ENCODE data around the gene GMPR2. TPM values are rescaled to one million over a fixed set of nuclear protein-coding genes. Genes with fewer than 3 reads are reported as not detected.

The GMPR2 gene
- 118 and 120 TPM in 2 replicates for total RNA-seq

DNA sequence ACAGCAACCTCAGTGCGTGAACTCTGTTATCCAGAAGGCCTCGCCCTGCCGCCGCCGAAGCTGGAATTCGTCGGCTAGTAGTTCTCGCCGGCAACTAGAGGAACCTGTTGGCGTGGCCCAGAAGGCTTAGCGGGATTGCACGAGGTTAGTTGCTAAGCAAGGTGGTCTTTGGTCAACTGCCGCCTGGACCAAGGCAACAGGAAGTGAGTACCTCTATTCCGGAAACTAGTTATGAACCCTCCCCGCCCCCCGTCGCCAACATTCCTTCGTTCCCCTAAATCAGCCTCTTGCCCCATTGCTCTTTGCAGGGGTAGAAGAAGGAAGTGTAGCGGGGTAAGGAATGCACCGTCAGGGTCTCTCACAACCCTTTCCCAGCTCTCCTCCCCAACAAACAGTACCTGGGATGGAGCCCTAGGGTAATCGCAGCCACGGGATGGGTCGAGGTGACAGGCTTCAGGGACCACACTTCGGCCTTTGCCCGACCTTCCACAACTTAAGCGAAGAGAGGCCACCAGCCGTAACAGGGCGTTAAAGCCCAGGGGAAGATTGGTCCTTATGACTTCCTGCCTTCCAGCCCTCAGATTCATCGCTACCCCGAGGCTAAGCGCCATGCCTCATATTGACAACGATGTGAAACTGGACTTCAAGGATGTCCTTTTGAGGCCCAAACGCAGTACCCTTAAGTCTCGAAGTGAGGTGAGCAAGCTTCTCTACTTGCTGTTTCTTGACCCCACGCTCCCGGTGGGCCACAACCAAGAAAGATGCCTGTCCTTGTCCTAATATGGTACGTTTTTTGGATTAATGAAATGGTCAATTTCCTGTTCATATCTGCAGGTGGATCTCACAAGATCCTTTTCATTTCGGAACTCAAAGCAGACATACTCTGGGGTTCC lies at the start of gene GMPR2:
Gene GMPR2 (plus strand): TSS at position 285 of the 893 bp plus-strand sequence. CDS start 325 bp downstream, at position 610.

DNA sequence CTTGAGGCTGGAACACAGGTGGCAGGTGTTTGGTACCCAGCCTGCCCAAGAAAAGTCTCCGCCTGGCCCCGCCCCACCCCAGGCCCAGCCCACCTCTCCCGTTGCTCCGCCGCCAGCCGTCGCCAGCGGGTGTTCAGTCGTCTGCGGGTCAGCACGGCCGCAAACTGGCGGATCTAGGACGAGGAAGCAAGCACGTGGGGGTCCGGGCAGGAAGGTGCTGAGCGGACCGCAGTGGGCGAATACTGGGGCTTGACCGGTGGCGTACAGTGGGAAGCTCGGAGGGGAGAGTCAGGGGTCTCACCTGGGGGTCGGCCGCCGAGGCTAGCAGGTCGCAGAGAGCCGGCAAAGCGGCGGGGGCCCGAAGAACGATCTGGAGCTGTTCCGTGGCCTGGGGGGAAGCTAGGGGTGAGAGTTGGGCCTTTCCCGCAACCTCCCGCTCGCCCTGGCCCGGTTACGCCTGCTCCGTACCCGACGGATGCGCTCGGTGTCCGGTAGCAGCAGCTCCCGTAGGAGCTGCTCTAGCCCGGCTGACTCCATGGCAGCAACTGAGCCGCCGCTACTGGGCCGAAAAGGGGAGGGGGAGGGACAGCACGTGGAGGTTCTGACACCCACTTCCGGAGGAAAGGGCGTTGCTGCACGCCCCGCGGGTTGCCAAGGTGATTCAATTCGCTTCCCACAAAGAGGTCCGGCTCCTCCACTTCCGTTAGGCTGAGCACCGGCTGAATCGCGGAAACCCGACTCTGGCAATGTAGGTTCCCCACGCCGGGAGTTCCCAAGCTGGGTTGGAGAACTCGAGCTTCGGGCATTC lies 44.3 kb upstream of the GMPR2 start, which contains the start of gene IPO4:
Gene IPO4 (minus strand): TSS at position 566 of the 808 bp plus-strand sequence. CDS start 29 bp downstream, at position 537.

DNA sequence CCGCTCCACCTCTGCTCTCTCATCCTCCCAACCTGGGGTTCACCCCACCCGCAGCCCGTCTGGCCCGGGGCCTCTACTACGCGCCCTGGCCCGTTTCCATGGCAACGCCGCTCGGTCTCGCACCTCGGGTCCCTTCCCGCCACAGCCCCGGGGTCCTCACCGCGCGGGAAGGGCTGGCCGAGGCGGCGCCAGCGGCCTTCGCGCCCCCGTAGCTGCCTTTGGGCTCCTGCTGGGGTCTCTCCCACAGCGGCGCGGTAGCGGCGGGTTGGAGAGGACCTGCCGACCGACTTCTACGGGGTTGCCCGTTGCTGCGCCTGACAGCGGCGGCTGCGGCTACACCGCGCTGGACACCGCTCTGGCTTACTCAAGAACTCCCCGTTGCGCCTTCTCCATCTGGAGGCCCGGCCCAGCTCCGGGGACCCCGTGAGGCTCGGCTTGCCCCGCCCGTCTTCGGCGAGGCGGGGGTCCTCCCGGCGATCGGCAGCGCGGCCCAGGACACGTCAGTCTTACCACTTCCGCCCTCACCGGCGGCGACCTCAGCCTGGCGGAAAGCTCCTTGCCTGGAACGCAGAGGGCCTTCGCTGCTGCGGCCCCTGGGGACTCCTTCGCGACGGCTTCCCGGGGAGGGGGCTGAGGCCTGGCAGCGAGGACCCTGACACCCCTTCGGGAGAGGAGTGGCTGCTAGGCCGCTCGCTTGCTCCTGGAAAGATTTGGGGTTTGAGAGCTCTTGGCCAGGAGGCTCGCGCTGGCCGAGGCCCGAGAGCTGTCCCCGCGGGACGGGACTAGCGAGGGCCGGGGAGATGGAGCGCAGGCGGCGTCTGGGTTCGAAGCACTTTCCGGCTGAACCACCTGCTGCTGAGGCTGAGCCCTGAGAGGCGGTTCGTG lies 37.3 kb upstream of the GMPR2 start, which contains the start of gene TM9SF1:
Gene TM9SF1 (minus strand): TSS at position 256 of the 885 bp plus-strand sequence. CDS start 422 bp downstream, outside the sequence.

DNA sequence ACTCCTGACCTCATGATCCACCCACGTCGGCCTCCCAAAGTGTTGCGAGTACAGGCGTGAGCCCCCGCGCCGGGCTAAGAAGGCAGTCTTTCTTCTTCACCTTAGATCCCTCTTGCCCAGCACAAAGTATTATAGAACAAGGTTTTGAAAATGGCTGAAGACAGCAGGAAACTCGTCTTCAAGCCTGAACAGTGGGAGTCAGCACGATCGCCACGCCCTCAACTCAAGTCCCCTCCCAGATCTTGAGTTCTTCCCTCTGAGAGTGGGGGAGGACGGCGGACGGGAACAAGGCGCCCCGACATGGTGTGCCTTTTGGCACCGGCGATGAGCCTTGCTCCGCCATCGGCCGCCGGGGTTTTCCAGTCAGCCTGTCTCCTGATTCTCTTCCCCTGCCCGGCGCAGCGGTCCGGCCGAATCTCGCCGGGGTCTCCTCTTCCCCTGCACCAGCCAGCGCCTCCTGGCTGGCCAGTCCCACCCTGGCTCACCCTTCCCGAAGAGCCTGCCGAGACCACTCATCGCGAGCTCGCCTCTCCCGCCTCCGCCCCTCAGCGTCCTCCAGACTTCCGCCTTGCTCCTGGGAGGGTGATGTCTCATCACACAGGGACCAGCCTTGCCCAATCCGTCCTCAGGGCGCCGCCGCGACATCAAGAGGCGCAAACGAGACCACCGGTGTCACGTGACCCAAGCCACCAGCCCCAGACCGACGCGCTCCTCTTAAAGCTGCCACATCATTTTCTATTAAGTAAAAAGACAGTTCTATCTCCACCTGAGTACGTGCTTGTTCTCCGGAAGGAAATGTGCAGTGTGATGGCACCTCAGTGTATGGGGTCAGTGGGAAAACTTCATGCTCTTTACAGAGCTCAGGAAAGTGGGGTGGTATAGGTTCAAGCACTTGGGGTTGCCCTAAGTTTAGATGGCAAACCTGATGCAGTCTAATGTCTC lies 19.5 kb upstream of the GMPR2 start, which contains the start of gene CHMP4A:
Gene CHMP4A (minus strand): TSS at position 565 of the 942 bp plus-strand sequence. CDS start 49 bp downstream, at position 516.

DNA sequence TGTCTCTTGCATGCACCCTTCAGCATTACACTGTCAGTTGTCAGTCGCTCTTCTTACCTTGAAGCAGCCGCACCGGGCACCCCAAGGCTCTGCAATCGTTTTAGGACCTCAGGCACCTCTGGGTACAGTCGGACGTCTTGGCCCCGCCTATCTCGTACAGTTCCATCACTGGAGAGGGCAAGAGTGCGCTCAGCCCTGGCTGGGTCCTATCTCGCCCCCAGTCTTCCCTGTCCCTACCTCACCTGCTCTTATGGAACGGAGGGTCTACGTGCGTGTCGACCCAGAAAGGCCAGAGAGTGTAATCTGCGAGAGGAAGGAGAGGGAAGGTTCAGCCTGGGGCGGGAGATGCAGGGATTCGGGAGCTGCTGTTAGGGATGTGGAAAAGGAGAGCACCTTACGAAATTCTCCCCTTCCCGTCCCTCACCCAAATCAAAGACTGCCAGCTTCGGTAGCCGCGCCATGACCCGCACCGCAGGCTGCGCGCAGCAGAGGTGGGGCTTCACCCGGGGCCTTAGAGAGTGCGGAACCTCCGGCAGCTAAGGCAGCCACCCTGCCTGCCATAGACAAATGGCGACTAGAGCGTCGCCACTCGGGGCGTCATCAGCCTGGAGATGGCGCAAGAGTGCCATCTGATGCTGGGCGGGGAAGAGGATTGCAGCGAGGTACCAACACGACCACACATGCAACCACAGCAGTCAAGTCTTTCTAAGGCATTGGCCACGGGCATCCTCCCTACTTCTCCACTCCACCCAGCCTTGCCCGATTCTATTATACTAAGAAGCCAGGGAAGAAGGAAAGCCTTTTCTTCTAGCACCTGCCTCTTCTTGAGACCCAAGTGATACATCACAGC lies 17.0 kb upstream of the GMPR2 start, which contains the start of gene MDP1:
Gene MDP1 (minus strand): TSS at position 572 of the 850 bp plus-strand sequence. CDS start 111 bp downstream, at position 461.

DNA sequence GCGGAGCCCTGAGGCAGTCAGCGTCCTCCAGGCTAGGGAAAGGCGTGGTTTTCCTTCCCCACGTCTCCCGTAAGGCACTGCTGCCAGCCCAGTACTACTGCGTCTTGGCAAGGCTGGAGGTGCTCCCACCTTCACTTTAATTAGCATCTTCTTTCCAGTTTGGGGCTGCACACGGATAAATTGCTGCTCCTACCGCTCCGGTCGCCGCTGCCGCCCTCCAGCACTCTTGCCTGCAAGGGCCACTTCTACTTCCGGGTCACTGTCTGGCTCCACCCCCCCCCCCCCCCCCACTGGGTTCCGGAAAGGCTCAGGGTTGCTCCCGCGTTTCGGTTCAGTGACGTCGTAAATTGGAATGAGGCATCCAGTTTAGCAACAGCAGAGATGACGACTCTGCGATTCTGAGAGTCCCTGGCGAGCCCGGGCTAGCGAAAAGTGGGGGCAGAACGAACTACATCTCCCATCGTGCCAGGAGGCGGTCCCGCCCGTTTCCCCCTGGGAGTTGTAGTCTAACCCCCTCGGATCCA lies 546 bp upstream of the GMPR2 start, which contains the start of gene NEDD8:
Gene NEDD8 (minus strand): TSS at position 247 of the 524 bp plus-strand sequence. CDS start 100 bp downstream, at position 147.

DNA sequence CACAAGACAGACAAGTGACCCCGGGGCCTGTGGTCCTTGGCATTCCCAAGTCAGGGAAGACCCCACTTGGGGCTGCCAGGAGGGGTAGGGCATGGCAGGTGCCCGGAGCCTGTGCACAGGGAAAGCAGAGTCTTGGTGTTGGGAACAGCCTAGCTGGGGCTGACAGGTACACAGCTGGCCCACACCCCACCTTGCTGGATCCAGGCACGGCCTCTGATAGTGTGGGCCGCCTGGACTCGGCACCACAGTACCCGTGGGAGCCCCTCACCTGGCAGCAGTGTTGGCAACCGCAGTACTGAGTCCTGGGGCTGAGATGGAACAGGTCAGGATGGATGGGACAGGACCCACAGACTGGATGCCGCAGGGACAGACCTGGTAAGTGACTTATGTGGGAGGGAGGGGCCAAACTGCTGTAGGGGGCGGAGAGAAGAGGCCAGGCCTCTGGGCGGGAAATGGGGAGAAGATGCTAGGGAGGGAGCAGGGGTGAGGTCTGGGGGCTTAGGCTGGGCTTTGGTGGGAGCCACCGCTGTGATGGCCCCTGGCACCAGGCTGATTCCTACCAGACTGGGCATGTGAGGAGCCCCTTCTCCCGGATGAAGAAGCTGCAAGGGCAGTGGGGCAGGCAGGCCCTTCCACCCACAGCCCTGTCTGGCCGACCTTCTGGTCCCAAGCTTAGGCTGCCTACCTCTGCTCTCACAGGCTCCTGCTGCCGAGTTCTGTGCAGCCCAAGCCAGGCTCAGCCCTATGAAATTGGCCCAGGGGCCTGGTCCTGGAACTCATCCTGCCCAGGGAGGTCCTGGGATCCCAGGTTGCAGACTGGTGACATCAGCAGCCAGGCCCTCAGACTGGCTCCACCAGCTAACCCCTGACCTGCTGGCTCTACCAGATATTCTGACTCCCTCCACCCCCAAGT lies 30.3 kb downstream of the GMPR2 start, which contains the start of gene TGM1:
Gene TGM1 (minus strand): TSS at position 357 of the 913 bp plus-strand sequence. CDS start 825 bp downstream, outside the sequence.

DNA sequence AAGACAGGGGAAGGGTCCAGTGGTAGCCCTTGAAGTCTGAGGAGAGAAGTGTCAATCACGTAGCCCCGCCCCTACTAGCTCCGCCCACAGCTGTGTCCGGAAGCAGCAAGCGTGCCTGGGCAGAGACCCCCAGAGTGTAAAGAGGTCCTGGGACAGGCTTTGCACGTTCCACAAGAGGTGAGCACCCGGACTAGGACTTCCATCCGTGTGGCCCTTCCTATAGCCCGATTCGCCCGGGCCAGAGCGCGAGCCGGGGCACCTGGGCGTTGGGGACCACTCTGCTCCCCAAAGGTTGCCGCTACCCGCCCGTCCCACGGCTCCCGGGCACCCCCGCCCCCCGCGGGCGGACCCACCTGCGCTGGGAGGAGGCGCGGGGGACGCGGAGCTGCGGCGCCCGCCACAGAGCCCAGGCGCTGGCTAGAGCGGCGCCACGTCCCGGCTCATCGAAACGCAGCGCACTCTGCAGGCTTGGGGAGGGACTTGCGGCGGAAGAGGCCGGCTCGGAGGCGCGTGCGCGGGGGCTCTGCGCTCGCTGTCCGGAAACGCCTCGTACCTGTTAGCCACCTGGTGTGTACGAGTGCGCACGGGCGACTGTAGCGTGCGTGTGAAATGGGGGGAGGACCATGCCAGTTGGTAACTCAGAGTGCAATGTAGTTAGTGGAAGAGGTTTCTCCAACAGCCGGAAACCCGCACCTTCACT lies 38.6 kb downstream of the GMPR2 start, which contains the start of gene RABGGTA:
Gene RABGGTA (minus strand): TSS at position 464 of the 700 bp plus-strand sequence. CDS start 482 bp downstream, outside the sequence.

Other genes starting within 250 kb of the GMPR2 start
- 21.6 and 26.6 TPM in 2 replicates for gene DHRS4L2, start 244.0 kb upstream of the GMPR2 start, total RNA-seq
- gene CARMIL3, start 180.9 kb upstream of the GMPR2 start, total RNA-seq: under 0.01 and 0.17 TPM in 2 replicates
- gene CPNE6, start 161.4 kb upstream of the GMPR2 start, total RNA-seq: not detected in 2 replicates
- 14.5 and 17.0 TPM in 2 replicates for gene PCK2, start 138.6 kb upstream of the GMPR2 start, total RNA-seq
- gene DCAF11, start 118.2 kb upstream of the GMPR2 start, total RNA-seq: 58.0 and 74.9 TPM in 2 replicates
- 0.95 and 1.0 TPM in 2 replicates for gene NRL, start 118.0 kb upstream of the GMPR2 start, total RNA-seq
- gene FITM1, start 102.3 kb upstream of the GMPR2 start, total RNA-seq: 0.16 TPM in 1 of 2 replicates, not detected in the other
- gene PSME1, start 96.7 kb upstream of the GMPR2 start, total RNA-seq: 93.1 and 102 TPM in 2 replicates
- 11.9 and 13.9 TPM in 2 replicates for gene EMC9, start 91.3 kb upstream of the GMPR2 start, total RNA-seq
- 60.0 and 106 TPM in 2 replicates for gene PSME2, start 86.3 kb upstream of the GMPR2 start, total RNA-seq
- gene RNF31, start 85.4 kb upstream of the GMPR2 start, total RNA-seq: 22.2 and 25.8 TPM in 2 replicates
- gene IRF9, start 71.7 kb upstream of the GMPR2 start, total RNA-seq: 101 and 116 TPM in 2 replicates
- 0.77 and 1.4 TPM in 2 replicates for gene REC8, start 60.8 kb upstream of the GMPR2 start, total RNA-seq
- 24.0 and 24.3 TPM in 2 replicates for gene IPO4, start 44.1 kb upstream of the GMPR2 start, total RNA-seq
- 50.9 and 54.5 TPM in 2 replicates for gene TM9SF1, start 37.5 kb upstream of the GMPR2 start, total RNA-seq
- gene TSSK4, start 27.2 kb upstream of the GMPR2 start, total RNA-seq: 0.16 TPM in 1 of 2 replicates, not detected in the other
- 18.6 and 23.8 TPM in 2 replicates for gene CHMP4A, start 19.4 kb upstream of the GMPR2 start, total RNA-seq
- 15.3 and 17.8 TPM in 2 replicates for gene MDP1, start 16.9 kb upstream of the GMPR2 start, total RNA-seq
- gene NEDD8, start 562 bp upstream of the GMPR2 start, total RNA-seq: 277 and 335 TPM in 2 replicates
- 36.6 and 48.1 TPM in 2 replicates for gene TINF2, start 9.7 kb downstream of the GMPR2 start, total RNA-seq
- gene TGM1, start 30.2 kb downstream of the GMPR2 start, total RNA-seq: 0.16 and 0.86 TPM in 2 replicates
- gene RABGGTA, start 38.7 kb downstream of the GMPR2 start, total RNA-seq: 16.9 and 18.7 TPM in 2 replicates
- 11.2 and 14.7 TPM in 2 replicates for gene DHRS1, start 66.9 kb downstream of the GMPR2 start, total RNA-seq
- 13.4 and 13.9 TPM in 2 replicates for gene NOP9, start 66.9 kb downstream of the GMPR2 start, total RNA-seq
- 1.3 and 1.4 TPM in 2 replicates for gene CIDEB, start 75.0 kb downstream of the GMPR2 start, total RNA-seq
- 1.9 and 2.7 TPM in 2 replicates for gene LTB4R2, start 77.2 kb downstream of the GMPR2 start, total RNA-seq
- gene LTB4R, start 78.6 kb downstream of the GMPR2 start, total RNA-seq: 0.94 and 1.1 TPM in 2 replicates
- gene ADCY4, start 102.1 kb downstream of the GMPR2 start, total RNA-seq: 1.4 and 9.3 TPM in 2 replicates
- 2.5 and 6.2 TPM in 2 replicates for gene RIPK3, start 107.1 kb downstream of the GMPR2 start, total RNA-seq
- 74.6 and 97.9 TPM in 2 replicates for gene NFATC4, start 135.3 kb downstream of the GMPR2 start, total RNA-seq
- gene NYNRIN, start 166.1 kb downstream of the GMPR2 start, total RNA-seq: 17.5 and 19.7 TPM in 2 replicates
- 3.5 and 4.8 TPM in 2 replicates for gene CBLN3, start 196.7 kb downstream of the GMPR2 start, total RNA-seq
- 42.2 and 44.9 TPM in 2 replicates for gene KHNYN, start 197.0 kb downstream of the GMPR2 start, total RNA-seq
- 7.5 and 10.6 TPM in 2 replicates for gene SDR39U1, start 209.8 kb downstream of the GMPR2 start, total RNA-seq